HG03159 (cell line): ENCODE data around the gene TLN1.

Source experiments
- ATAC-seq: cut with Tn5 transposase; IDR thresholded peaks from one replicate; pipeline ENCODE4 v1.9.1; 2021; ENCODE audit warnings: mild to moderate bottlenecking, moderate library complexity; ENCODE audit not compliant: unreplicated experiment

Gene TLN1

GRCh38 chr9:35686222-35687203, 45.5 kb downstream of the TLN1 start:
- ATAC-seq = no peak

- no peak for ATAC-seq
These were observed 46.5 kb downstream of the TLN1 start for GRCh38 chr9:35685506-35685905.

- ATAC-seq = no peak
These were observed 47.1 kb downstream of the TLN1 start for GRCh38 chr9:35684921-35685320.

- no peak for ATAC-seq
These were observed 48.7 kb downstream of the TLN1 start for GRCh38 chr9:35683323-35683722.

- ATAC-seq = no peak
These were observed 49.3 kb downstream of the TLN1 start for GRCh38 chr9:35682520-35683315.

GRCh38 chr9:35682051-35682450, 49.9 kb downstream of the TLN1 start:
- ATAC-seq = no peak

- no peak for ATAC-seq
These were observed 50.5 kb downstream of the TLN1 start for GRCh38 chr9:35681341-35682002.

- ATAC-seq = no peak
These were observed 51.5 kb downstream of the TLN1 start for GRCh38 chr9:35680331-35681105.

GRCh38 chr9:35679766-35680330, 52.1 kb downstream of the TLN1 start:
- no peak for ATAC-seq

GRCh38 chr9:35679091-35679490, 52.9 kb downstream of the TLN1 start:
- no peak for ATAC-seq

GRCh38 chr9:35675732-35676392, 56.1 kb downstream of the TLN1 start:
- no peak for ATAC-seq

GRCh38 chr9:35675204-35675603, 56.8 kb downstream of the TLN1 start:
- no peak for ATAC-seq

- ATAC-seq = no peak
These were observed 58.0 kb downstream of the TLN1 start for GRCh38 chr9:35674025-35674361.

- no peak for ATAC-seq
These were observed 58.6 kb downstream of the TLN1 start, which contains the start of gene CA9 for GRCh38 chr9:35673132-35674024. CA9 (plus strand) TSS chr9:35673928; CDS start chr9:35673960, 32 bp downstream.

GRCh38 chr9:35669331-35670145, 62.5 kb downstream of the TLN1 start:
- ATAC-seq = no peak

GRCh38 chr9:35667939-35668338, 64.1 kb downstream of the TLN1 start:
- ATAC-seq = no peak

- no peak for ATAC-seq
These were observed 65.4 kb downstream of the TLN1 start for GRCh38 chr9:35666549-35666948.

GRCh38 chr9:35666045-35666444, 66.0 kb downstream of the TLN1 start:
- no peak for ATAC-seq
